Amniotic stem cell (primary cell): Measurements from ENCODE around the gene MUC20.
"Not testable (repeated sequence)": the region's sequence is repeated elsewhere in the genome, so short reads cannot be mapped to it uniquely, and the experiment has no call there.

Experiments
- DNase-seq: peaks from one replicate; lab custom pipeline; 2025; lab: John Stamatoyannopoulos, UW

The MUC20 gene

GRCh38 chr3:195731356-195731905 is 10.7 kb downstream of the MUC20 start:
- DNase-seq = no peak

DNA sequence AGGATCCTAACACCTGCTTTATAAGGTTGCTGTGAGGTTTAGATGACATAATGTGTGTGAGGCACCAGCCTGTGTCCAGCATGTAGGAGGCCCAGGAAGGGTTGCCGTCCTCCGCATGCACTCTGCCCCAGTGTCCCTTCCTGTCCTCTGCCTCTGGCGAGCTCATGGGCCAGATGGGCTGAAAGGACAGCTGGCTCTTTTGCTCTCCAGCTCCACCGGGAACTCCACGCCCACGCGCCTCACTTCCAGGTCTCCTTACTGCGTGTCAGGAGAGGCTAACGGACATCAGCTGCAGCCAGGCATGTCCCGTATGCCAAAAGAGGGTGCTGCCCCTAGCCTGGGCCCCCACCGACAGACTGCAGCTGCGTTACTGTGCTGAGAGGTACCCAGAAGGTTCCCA is 12.2 kb downstream of the MUC20 start:
- no peak for DNase-seq

GRCh38 chr3:195735036-195735695 is 14.4 kb downstream of the MUC20 start:
- no peak for DNase-seq

DNA sequence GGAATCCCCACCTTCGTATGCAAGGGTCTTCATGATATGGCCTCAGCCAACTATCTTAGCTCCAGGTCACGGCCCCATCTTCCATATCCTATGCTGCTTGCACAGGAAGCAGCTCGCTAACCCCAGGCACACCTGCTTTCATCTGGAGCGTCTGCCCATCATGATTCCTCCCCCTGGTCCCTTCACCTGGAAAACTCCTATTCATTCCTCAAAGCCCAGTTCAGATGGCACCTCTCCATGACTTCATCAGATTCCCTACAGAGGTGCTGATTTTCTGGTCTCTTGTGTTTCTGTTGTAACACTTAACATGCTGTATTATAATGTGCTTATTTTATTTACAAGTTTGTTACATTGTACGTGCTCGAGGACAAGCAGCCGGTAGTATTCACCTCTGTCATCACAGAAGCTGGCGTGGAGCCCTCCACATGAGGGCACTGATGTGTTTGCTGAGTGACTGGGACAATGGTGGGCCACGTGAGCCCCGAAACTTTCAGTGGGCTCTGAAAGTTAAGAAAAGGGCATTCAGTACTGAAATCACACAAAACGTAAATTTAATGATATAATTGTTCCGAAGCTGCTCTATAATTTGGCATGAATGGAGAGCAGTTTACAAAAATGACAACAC is 16.2 kb downstream of the MUC20 start:
- no peak for DNase-seq

DNA sequence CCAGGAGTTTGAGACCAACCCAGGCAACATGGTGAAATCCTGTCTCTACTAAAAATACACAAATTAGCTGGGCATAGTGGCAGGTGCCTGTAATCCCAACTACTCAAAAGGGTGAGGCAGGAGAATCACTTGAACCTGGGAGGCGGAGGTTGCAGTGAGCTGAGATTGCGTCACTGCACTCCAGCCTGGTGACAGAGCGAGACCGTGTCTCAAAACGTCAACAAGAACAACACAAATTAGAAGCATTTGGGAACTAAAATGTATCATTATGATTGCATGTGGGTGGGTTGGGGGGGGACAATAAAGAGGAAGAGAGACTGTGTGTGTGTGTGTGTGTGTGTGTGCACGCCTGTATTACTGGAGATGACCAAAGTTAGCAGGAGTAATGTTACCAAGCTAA is 17.0 kb downstream of the MUC20 start:
- DNase-seq = not testable (repeated sequence)

GRCh38 chr3:195738274-195739044 is 17.7 kb downstream of the MUC20 start:
- no peak for DNase-seq

DNA sequence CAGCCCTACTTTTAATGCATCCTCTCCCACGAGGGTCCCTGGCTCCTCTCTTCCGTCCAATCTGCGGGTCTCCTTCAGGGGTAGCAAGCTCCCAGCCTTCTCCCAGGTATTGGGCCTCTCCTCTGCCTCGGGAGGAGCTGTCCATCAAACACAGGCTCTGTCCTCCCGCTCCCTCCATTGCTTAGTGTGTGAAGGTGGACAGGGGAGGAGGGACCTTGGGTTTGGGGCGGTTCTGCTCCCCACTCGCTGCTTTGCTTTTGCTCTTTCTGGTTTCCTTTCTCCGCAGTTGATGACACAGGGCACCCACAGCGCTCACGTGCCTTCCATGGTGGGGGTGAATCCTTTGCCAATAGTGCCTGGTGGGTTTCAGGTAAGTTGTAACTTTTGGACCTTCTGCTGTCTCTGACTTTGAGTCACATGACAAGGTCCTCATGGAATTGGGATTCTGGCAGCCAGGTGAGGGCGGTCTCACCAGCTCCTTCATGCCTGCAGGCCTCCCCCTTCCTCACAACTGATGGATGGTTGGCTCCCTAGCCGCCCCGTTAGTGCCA is 18.9 kb downstream of the MUC20 start:
- no peak for DNase-seq

- no peak for DNase-seq
Measured at GRCh38 chr3:195744437-195744836, 23.7 kb downstream of the MUC20 start.

GRCh38 chr3:195746346-195746745 is 25.6 kb downstream of the MUC20 start:
- no peak for DNase-seq

- DNase-seq = no peak
Measured at GRCh38 chr3:195746751-195747150, 26.0 kb downstream of the MUC20 start.

DNA sequence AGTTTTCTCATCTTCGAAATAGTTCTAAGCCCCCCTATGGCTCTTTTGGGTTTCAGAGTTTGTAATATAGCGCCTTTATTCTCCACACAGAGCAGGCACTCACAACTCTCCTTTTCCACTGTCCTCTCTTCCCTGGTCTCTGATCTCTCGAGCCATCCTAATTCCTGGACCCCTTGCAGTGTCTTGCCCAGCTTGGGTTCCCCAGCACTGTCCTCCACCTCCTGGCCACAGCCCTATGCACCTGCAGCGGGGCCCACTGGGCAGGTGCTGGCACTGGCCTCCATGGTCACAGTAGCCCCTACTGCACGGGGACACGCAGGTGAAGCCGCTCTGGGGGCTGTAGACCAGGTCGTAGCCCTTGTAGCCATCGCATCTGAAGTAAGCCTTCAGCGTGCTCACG is 27.9 kb downstream of the MUC20 start:
- no peak for DNase-seq

GRCh38 chr3:195749101-195749500 is 28.3 kb downstream of the MUC20 start:
- DNase-seq = not testable (repeated sequence)

- no peak for DNase-seq
Measured at GRCh38 chr3:195750797-195751520, 30.2 kb downstream of the MUC20 start.

DNA sequence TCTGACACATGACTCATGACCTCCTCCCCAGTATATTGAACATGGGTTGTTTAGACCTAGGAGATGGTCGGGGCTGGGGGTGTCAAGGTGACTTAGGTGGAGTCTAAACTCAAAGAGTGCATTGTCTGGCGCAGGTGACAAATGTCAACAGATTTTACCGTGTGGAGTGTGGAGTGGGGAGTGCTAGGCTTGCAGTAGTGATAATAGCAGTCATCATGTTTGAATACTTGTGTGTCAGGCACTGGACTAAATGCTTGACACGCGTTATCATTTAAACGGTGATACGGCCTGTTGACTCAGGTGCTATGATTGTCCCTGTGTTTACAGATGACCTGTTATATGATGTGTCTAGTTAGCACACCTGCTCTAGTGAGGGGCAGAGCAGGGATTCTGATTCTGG is 30.8 kb downstream of the MUC20 start:
- no peak for DNase-seq

DNA sequence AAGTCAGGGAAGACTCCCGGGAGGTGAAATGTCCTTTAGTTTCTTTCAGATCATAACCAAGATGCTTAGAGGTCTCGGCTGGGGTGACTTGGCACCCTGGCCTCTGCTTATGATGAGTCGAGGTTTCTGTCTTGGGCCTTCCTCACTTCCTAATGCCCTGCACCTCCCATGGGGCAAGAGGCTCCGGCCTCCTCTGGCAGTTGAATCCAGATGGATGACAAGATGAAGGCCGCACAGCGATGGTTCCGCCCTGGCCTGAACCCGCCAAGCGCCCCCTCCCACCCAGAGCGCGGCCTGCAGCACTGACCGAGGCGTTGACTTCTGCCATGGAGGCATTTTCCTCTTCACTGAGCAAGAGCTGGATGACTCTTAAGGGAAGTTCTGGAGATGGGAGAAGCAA is 31.3 kb downstream of the MUC20 start:
- no peak for DNase-seq

DNA sequence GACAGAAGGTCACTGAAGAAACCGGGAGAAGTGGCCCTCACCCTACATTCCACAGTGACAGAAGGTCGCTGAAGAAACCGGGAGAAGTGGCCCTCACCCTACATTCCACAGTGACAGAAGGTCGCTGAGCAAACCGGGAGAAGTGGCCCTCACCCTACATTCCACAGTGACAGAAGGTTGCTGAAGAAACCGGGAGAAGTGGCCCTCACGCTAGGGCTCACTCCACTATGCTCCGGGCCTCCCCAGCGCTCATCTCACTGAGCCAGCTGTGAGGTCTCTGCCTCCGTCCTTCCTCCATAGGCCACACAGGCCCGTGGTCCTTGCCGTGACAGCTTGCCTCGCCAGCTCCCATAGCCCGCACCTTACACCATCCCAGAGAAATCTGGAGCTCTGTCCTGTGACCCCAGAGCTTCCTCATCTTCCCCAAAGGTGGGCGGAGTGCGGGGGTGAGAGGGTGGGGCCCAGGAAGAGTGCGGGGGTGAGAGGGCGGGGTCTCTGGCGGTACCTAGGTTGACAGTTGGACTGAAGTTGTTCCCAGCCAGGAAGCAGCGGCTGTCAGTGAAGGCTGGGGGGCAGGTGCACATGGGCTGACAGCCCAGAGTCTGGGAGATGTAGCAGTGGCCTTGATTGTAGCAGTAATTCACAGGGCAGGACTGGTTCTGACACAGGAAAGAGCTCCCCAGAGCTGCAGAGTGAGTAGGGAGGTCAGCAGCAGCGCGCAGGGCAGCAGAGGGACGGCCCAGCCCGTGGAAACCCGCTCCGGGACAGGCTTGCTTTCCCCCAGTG is 32.0 kb downstream of the MUC20 start:
- DNase-seq = no peak

DNA sequence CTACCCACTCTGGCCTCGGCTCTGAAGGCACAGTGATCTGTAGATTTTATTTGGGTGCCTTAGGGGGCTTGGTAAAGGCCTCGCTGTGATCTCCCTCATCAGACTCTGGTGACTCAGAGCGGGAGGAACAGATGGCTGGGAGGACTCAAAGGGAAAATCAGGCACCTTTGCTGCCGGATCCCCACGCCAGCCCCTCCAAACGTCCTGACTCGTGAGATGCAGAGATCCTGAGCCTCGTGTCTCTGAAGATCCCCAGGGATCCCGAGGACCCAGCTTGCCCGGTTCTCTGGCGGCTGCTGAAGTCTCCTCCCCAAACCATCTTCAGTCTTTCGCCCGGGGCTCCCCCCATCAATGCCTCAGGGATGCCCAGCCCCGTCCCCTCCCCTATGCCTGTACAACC is 32.8 kb downstream of the MUC20 start:
- no peak for DNase-seq

DNA sequence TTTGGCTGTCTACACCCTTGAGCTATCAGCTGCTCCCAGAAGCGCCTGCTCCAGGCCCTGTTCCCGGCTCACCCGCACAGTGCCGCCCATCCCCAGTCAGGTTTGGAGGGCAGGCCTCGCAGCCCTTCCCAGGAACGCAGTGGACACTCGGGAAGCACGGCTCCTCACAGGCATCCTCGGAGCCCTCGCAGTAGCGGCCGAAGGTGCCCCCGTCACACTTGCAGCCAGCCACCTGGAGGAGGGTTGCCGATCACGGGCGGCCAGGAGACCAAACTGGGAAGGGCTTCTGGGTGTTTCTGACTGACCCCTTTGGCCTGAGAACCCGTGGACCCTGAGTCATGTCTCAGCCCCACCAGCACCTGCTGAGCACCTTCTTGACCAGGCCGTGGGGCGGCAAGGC is 33.4 kb downstream of the MUC20 start:
- DNase-seq = no peak

DNA sequence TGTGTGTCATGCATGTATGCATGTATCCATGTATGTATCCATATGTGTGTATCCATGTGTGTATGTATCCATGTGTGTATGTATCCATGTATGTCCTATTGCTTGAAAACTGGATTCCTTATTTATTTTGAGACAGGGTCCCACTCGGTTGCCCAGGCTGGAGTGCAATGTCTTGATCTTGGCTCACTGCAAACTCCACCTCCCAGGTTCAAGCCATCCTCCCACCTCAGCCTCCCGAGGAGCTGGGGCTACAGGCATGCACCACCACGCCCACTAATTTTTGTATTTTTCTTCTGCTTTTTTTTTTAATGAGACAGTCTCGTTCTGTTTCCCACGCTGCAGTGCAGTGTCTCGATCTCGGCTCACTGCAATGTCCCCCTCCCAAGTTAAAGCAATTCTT is 34.1 kb downstream of the MUC20 start:
- no peak for DNase-seq

DNA sequence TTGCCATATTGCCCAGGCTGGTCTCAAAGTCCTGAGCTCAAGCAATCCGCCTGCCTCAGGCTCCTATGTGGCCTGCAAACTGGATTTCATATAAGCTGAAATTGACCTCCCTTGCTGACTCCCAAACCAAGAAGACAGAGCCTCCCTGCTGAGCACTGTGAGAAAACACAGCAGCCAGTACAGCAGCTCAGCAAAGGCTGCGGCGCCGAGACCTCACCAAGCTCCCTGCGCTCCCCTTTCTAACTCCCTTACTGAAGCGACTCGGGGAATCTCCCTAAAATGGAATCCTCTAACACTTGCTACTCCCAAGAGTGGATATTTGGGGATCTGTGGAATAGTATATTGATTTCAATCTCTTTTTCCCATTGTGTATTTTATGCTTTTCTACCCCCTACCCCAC is 34.6 kb downstream of the MUC20 start:
- no peak for DNase-seq
